K562 (cell line): Measurements from ENCODE around the gene PDE3A. TPM values are rescaled to one million over a fixed set of nuclear protein-coding genes. Genes with fewer than 3 reads are reported as not detected.

Experiments used
- ATAC-seq: fragments of 200-7000 bp; cut with Tn5 transposase; 3 replicates; pipeline ENCODE4 v1.9.1; 2020; ENCODE audit warnings: moderate library complexity
- BruUV-seq: library from RNA; stranded (reverse); fragments of 400-500 nt; replicated peaks from 2 replicates; lab custom pipeline; 2021; lab: Mats Ljungman, UMichigan
- CTCF ChIA-PET: fragments of 300-600 bp; formaldehyde crosslinking; extraction: SDS; loops from one replicate; lab custom pipeline; 2021; ENCODE audit warnings: low intra/inter-chr PET ratio; lab: Yijun Ruan, JAX
- POLR2A ChIA-PET: fragments of 300-600, 350-650 bp; sonication (Branson Sonifier 250); formaldehyde crosslinking; extraction: SDS; loops from one replicate; lab custom pipeline; 2021; ENCODE audit warnings: antibody characterized with exemption, inconsistent platforms; lab: Yijun Ruan, JAX
- DNase-seq, 4 experiments: peaks; one replicate each; pipeline versions ENCODE4 v3.0.0 to v3.0.0-alpha.2; 2011 to 2018; ENCODE audit warnings: low spot score in 3 of 4, mixed read lengths in 3 of 4; ENCODE audit errors: extremely low read depth in 1 of 4
- FAIRE-seq: peaks from 2 replicates; lab custom pipeline; 2011; peaks lifted over from hg19 to GRCh38; lab: Jason Lieb, UNC
- H2AFZ ChIP-seq: 2 replicates; pipeline ENCODE4 v1.6.0; 2011; ENCODE audit warnings: low read depth, low read length, control low read depth, inconsistent platforms
- H3K27ac ChIP-seq: fragments of 200-600 bp; 3 replicates; pipeline ENCODE4 v1.8.0; 2011; ENCODE audit warnings: low read depth, mild to moderate bottlenecking, control low read depth, inconsistent platforms, low read length, moderate library complexity, mixed read lengths; ENCODE audit errors: extremely low read depth
- H3K27me3 ChIP-seq, 2 experiments: fragments of 300-600 bp in 1 of 2; 2 replicates in 1 of 2; 3 replicates in 1 of 2; pipeline versions ENCODE4 v1.6.0 to v1.8.0; 2011; ENCODE audit warnings: inconsistent platforms in 2 of 2, low read length in 2 of 2, mild to moderate bottlenecking in 1 of 2, mixed read lengths in 1 of 2, moderate library complexity in 1 of 2; ENCODE audit not compliant: control insufficient read depth in 2 of 2, insufficient read depth in 2 of 2
- H3K36me3 ChIP-seq: fragments of 300-600 bp; 3 replicates; pipeline ENCODE4 v1.8.0; 2011; ENCODE audit warnings: mild to moderate bottlenecking, low read length, inconsistent platforms; ENCODE audit not compliant: control insufficient read depth, insufficient read depth
- H3K4me1 ChIP-seq, 2 experiments: fragments of 200-600 bp in 1 of 2; replicated peaks in 1 of 2; 2 replicates in 1 of 2; 3 replicates in 1 of 2; pipeline versions ENCODE4 v1.5.1 to v1.8.0; 2011; ENCODE audit warnings: inconsistent platforms in 2 of 2, low read length in 2 of 2, mild to moderate bottlenecking in 1 of 2, mixed read lengths in 1 of 2, moderate library complexity in 1 of 2; ENCODE audit not compliant: control insufficient read depth in 2 of 2, insufficient read depth in 2 of 2
- H3K4me2 ChIP-seq: 2 replicates; pipeline ENCODE4 v1.6.1; 2011; ENCODE audit warnings: low read length, control low read depth, inconsistent platforms, mixed read lengths; ENCODE audit not compliant: insufficient read depth
- H3K4me3 ChIP-seq: fragments of 200-600 bp; sonication (generic), shearing (Covaris generic); 2 replicates; pipeline ENCODE4 v1.5.1; 2016; ENCODE audit warnings: control low read depth, inconsistent platforms
- H3K79me2 ChIP-seq: fragments of 200-600 bp; 3 replicates; pipeline ENCODE4 v1.8.0; 2011; ENCODE audit warnings: low read length, inconsistent platforms; ENCODE audit not compliant: control insufficient read depth, insufficient read depth
- H3K9ac ChIP-seq, 2 experiments: 2 replicates each; pipeline versions ENCODE4 v1.6.0 to v1.6.1; 2011; ENCODE audit warnings: low read depth in 2 of 2, low read length in 2 of 2, control low read depth in 1 of 2, inconsistent platforms in 1 of 2, mild to moderate bottlenecking in 1 of 2, mixed read lengths in 1 of 2; ENCODE audit not compliant: insufficient read depth in 1 of 2
- H3K9me1 ChIP-seq: one replicate; pipeline ENCODE4 v1.6.0; 2011; ENCODE audit warnings: inconsistent platforms, mild to moderate bottlenecking, low read length, moderate library complexity; ENCODE audit not compliant: control insufficient read depth, insufficient read depth
- H3K9me3 ChIP-seq: replicated peaks from 2 replicates; pipeline ENCODE4 v1.5.1; 2011; ENCODE audit warnings: low read depth, low read length, inconsistent platforms; ENCODE audit not compliant: control insufficient read depth, insufficient read depth
- H4K20me1 ChIP-seq: replicated peaks from 2 replicates; pipeline ENCODE4 v1.6.1; 2011; ENCODE audit warnings: low read length, inconsistent platforms, mixed read lengths; ENCODE audit not compliant: control insufficient read depth, insufficient read depth
- BACH1 ChIP-seq: fragments of 200-800 bp; sonication (Bioruptor generic); IDR thresholded peaks from 2 replicates; pipeline ENCODE4 v1.6.1; 2016; ENCODE audit warnings: missing genetic modification characterization, missing compliant biosample characterization
- CBX5 ChIP-seq: IDR thresholded peaks from 2 replicates; pipeline ENCODE4 v1.6.1; 2014; ENCODE audit warnings: low read depth, borderline replicate concordance
- CHAMP1 ChIP-seq: fragments of 450-650 bp; IDR thresholded peaks from 2 replicates; pipeline ENCODE4 v1.6.1; 2016; ENCODE audit warnings: mild to moderate bottlenecking
- CTBP1 ChIP-seq: fragments of 450-650 bp; IDR thresholded peaks from 2 replicates; pipeline ENCODE4 v1.6.1; 2016; ENCODE audit warnings: borderline replicate concordance
- GTF2A2 ChIP-seq: IDR thresholded peaks from 2 replicates; pipeline ENCODE4 v1.6.1; 2016; ENCODE audit warnings: mild to moderate bottlenecking, missing genetic modification characterization, missing compliant biosample characterization
- MAX ChIP-seq: sonication (generic); formaldehyde crosslinking; IDR thresholded peaks from 2 replicates; pipeline ENCODE4 v1.9.0; 2022; ENCODE audit warnings: mild to moderate bottlenecking, missing genetic modification reagents
- MITF ChIP-seq: IDR thresholded peaks from 2 replicates; pipeline ENCODE4 v1.6.1; 2014; ENCODE audit warnings: antibody characterized with exemption
- NUFIP1 ChIP-seq: fragments of 450-650 bp; IDR thresholded peaks from 2 replicates; pipeline ENCODE4 v1.6.1; 2018; ENCODE audit not compliant: partially characterized antibody
- RAD51 ChIP-seq: fragments of 450-650 bp; IDR thresholded peaks from 2 replicates; pipeline ENCODE4 v1.7.1; 2016; ENCODE audit warnings: low read depth, mild to moderate bottlenecking, borderline replicate concordance
- SP2 ChIP-seq: IDR thresholded peaks from 2 replicates; pipeline ENCODE4 v1.6.1; 2011; ENCODE audit warnings: mild to moderate bottlenecking, low read depth, low read length, moderate library complexity; ENCODE audit not compliant: poor library complexity, severe bottlenecking; ENCODE audit errors: extremely low read depth
- SRSF3 ChIP-seq: fragments of 200-400 bp; formaldehyde crosslinking; IDR thresholded peaks from 2 replicates; pipeline ENCODE4 v1.6.1; 2016; ENCODE audit warnings: mild to moderate bottlenecking, low read length, moderate library complexity; ENCODE audit not compliant: insufficient read depth
- ZNF146 ChIP-seq: IDR thresholded peaks from one replicate; pipeline ENCODE4 v1.6.1; 2018; ENCODE audit warnings: missing compliant biosample characterization; ENCODE audit not compliant: unreplicated experiment
- ZNF212 ChIP-seq: fragments of 450-650 bp; formaldehyde crosslinking; IDR thresholded peaks from 2 replicates; pipeline ENCODE4 v1.4.0; 2020; ENCODE audit warnings: mild to moderate bottlenecking
- ZNF347 ChIP-seq: fragments of 450-650 bp; formaldehyde crosslinking; IDR thresholded peaks from 2 replicates; pipeline ENCODE4 v1.4.0; 2020; ENCODE audit warnings: low read depth, mild to moderate bottlenecking, moderate library complexity
- ZNF408 ChIP-seq: fragments of 250-450 bp; sonication (Bioruptor Pico); IDR thresholded peaks from 2 replicates; pipeline ENCODE4 v1.4.0; 2020; ENCODE audit warnings: low read depth, mild to moderate bottlenecking, moderate library complexity
- ZNF655 ChIP-seq: fragments of 250-450 bp; sonication (Bioruptor Pico); IDR thresholded peaks from 2 replicates; pipeline ENCODE4 v1.5.0; 2021
- ZNF785 ChIP-seq: fragments of 250-450 bp; sonication (Bioruptor Pico); IDR thresholded peaks from 2 replicates; pipeline ENCODE4 v1.4.0; 2020; ENCODE audit warnings: mild to moderate bottlenecking
- WGBS: fragments of 100-300 bp; shearing (Covaris generic); methylation state at CpG from one replicate; pipeline ENCODE4 v1.1.6; 2016; ENCODE audit warnings: low coverage, mixed read lengths; ENCODE audit not compliant: insufficient coverage; ENCODE audit errors: missing lambda C conversion rate; 5-methylcytosine and 5-hydroxymethylcytosine counted together
- in situ Hi-C: fragments of 300-500 bp; cut with MboI; formaldehyde crosslinking; loops from 4 replicates; pipeline ENCODE4 v1.15.0; 2018; ENCODE audit warnings: inconsistent platforms, mixed read lengths
- intact Hi-C: fragments of 100-400 bp; cut with micrococcal nuclease; formaldehyde crosslinking; loops from 2 replicates; pipeline ENCODE4 v1.14.2; 2022
- polyA plus RNA-seq, 8 experiments: library from polyadenylated mRNA; depleted of rRNA in 4 of 8; stranded (reverse) in 5 of 8; unstranded in 3 of 8; fragments of >200 nt; fragmentation: Nextera tagmentation in 2 of 8; fragmentation: Illumina TruSeq in 1 of 8; extraction: Ambion mirVana in 2 of 8; extraction: Trizol in 1 of 8; gene quantifications; 2 replicates each; pipeline versions ENCODE4 v1.2.1 to v1.2.3, GENCODE V29; 2011 to 2014; ENCODE audit warnings: inconsistent platforms in 1 of 8, missing spikeins in 1 of 8
- total RNA-seq, 7 experiments: library from RNA; depleted of rRNA in 6 of 7; stranded (reverse); fragments of >200 nt in 6 of 7; fragmentation: Illumina TruSeq in 2 of 7; extraction: Trizol in 2 of 7; gene quantifications; 2 replicates each; pipeline versions ENCODE4 v1.2.1 to v1.2.3, GENCODE V29; 2011 to 2021; ENCODE audit warnings: low replicate concordance in 1 of 7

Gene PDE3A
- total and polyA plus RNA-seq, 9 of the 15 experiments (the other 6 are each of a cell fraction or from before 2014, with no cell fraction given): 0.02 TPM; not detected in 8

- TF ChIP-seq NUFIP1: no peak
- no peak for TF ChIP-seq MAX (CRISPR knock-in tag)
- TF ChIP-seq ZNF655 (CRISPR knock-in tag): no peak
- TF ChIP-seq ZNF212 (CRISPR knock-in tag): no peak
- no peak for TF ChIP-seq ZNF146 (CRISPR knock-in tag)
- no peak for TF ChIP-seq SP2
- no peak for TF ChIP-seq RAD51
- no peak for TF ChIP-seq GTF2A2 (tag)
- TF ChIP-seq SRSF3: no peak
- no peak for TF ChIP-seq ZNF785
- no peak for TF ChIP-seq CHAMP1
- no peak for TF ChIP-seq MITF
- TF ChIP-seq ZNF347: no peak
- TF ChIP-seq CBX5: no peak
- no peak for TF ChIP-seq BACH1 (tag)
- no peak for TF ChIP-seq CTBP1
- no peak for TF ChIP-seq ZNF408
- intact Hi-C loops (no loop called here), in situ Hi-C loops (no loop called here)
- H3K9ac ChIP-seq: no peak overlapping the region
- BruUV-seq: no TSS peak
- DNase-seq (no peak), FAIRE-seq (no peak), ATAC-seq (no peak)
- no peaks in the 10 kb centered on the region for H3K4me1 ChIP-seq
- no peaks in the 10 kb centered on the region for H3K9me1 ChIP-seq
- CTCF ChIA-PET: no interaction called here
- no peak overlapping the region for H3K27ac ChIP-seq
- H3K4me3 ChIP-seq: no peak overlapping the region
- no peaks in the 10 kb centered on the region for H3K27me3 ChIP-seq
- no peak overlapping the region for H2AFZ ChIP-seq
- no peak overlapping the region for H3K4me2 ChIP-seq
- no peaks in the 10 kb centered on the region for H3K9me3 ChIP-seq
- H3K36me3 ChIP-seq: no peaks in the 10 kb centered on the region
- no peaks in the 10 kb centered on the region for H3K79me2 ChIP-seq
- H4K20me1 ChIP-seq: no peaks in the 10 kb centered on the region
- WGBS: 0% methylated on average over 4 of the region's 8 CpGs
- POLR2A ChIA-PET: no interaction called here
Observed at GRCh38 chr12:20560935-20561334, 192.6 kb downstream of the PDE3A start.
